Ecto neural progenitor cell (in vitro differentiated cells): ENCODE results near the gene SERHL2.
"Not testable (repeated sequence)": the region's sequence is repeated elsewhere in the genome, so short reads cannot be mapped to it uniquely, and the experiment has no call there.

ENCODE experiments used
- DNase-seq: peaks from one replicate; pipeline ENCODE4 v3.0.0-alpha.2; 2018; ENCODE audit warnings: low spot score

Gene SERHL2

GRCh38 chr22:42608136-42608822, 54.5 kb downstream of the SERHL2 start:
- no peak for DNase-seq

GRCh38 chr22:42608823-42609361, 55.1 kb downstream of the SERHL2 start:
- no peak for DNase-seq

- no peak for DNase-seq
Measured at GRCh38 chr22:42610186-42610585, 56.4 kb downstream of the SERHL2 start.

GRCh38 chr22:42611051-42611450, 57.3 kb downstream of the SERHL2 start:
- no peak for DNase-seq

- no peak for DNase-seq
Measured at GRCh38 chr22:42612336-42612735, 58.6 kb downstream of the SERHL2 start.

- DNase-seq: no peak
Measured at GRCh38 chr22:42613872-42614301, 60.1 kb downstream of the SERHL2 start.

GRCh38 chr22:42614312-42615091, 60.7 kb downstream of the SERHL2 start, which contains the start of gene POLDIP3:
TSS of gene POLDIP3 (minus strand) at chr22:42614883. CDS start at chr22:42614857, 26 bp downstream.
- DNase-seq: peak; percentile 99

GRCh38 chr22:42615092-42615859, 61.5 kb downstream of the SERHL2 start:
- DNase-seq: peak; percentile 92

GRCh38 chr22:42615860-42616175, 62.1 kb downstream of the SERHL2 start:
- not testable (repeated sequence) for DNase-seq

- no peak for DNase-seq
Measured at GRCh38 chr22:42617155-42617983, 63.6 kb downstream of the SERHL2 start.

GRCh38 chr22:42619261-42620063, 65.7 kb downstream of the SERHL2 start:
- DNase-seq: no peak

- no peak for DNase-seq
Measured at GRCh38 chr22:42620084-42620483, 66.3 kb downstream of the SERHL2 start.

- peak; percentile 89 for DNase-seq
Measured at GRCh38 chr22:42621505-42622002, 67.8 kb downstream of the SERHL2 start.

- DNase-seq: no peak
Measured at GRCh38 chr22:42622061-42622710, 68.4 kb downstream of the SERHL2 start.

GRCh38 chr22:42623301-42623751, 69.6 kb downstream of the SERHL2 start:
- no peak for DNase-seq
